ENCODE results near the gene ZBTB42.
"Not testable (repeated sequence)": the region's sequence is repeated elsewhere in the genome, so short reads cannot be mapped to it uniquely, and the experiment has no call there.

The ZBTB42 gene

GRCh38 chr14:104836171-104836935 is 35.5 kb downstream of the ZBTB42 start:
- not testable (repeated sequence) for DNase-seq (ENCODE audit: low read depth in 2 of 2)

DNA sequence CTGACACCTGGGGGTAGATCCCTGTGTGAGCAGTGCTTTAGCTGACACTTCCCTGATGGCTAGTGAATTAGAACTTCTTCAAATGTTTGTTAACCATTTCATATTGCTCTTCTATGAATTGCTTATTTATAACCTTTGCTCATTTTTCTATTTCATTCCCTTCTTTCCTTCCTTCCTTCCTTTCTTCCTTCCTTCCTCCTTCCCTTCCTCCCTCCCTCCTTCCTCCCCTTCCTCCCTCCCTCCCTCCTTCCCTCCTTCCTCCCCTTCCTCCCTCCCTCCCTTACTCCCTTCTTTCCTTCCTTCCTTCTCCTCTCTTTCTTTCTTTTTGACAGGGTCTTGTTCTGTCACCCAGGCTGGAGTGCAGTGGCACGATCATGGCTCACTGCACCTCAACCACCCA is 40.8 kb downstream of the ZBTB42 start:
- no peak for DNase-seq (ENCODE audit: low read depth in 2 of 2)

GRCh38 chr14:104843006-104843405 is 42.1 kb downstream of the ZBTB42 start:
- no peak for DNase-seq (ENCODE audit: low read depth in 2 of 2)

- no peak for DNase-seq (ENCODE audit: low read depth in 2 of 2)
Measured at GRCh38 chr14:104843442-104844305, 42.8 kb downstream of the ZBTB42 start.

DNA sequence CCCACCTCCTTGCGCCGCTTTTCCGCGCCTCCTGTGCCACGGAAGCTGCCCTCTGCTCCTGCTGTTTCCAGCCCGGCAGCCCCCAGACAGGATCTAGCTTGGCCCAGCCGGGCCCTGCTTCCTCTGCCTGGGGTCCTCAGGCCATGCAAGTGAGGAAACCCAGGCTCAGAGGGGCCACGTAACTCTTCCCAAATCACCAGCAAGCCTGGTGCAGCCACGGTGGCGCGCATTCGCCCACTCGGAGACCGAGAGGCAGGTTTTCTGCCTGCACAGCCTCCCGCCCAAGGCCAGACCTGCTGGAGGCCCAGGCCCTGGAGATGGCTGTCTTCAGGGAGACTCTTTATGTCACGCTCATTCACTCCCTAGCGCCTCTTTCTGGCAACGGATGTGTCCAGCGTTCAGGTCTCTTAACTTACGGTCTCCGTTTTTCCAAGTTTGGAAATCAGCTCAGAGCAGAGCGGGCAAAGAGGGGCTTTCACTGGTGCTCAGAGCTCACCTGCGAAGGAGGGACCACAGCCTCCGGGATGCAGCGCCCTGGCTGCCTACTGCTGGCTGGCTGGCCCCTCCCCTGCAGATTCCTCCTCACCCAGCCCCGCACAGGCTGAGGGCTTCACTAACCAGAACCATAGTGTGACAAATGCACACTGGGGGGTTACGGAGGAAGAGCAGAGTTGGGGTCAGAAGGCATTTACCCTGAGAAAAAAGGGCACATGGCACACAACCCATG is 43.6 kb downstream of the ZBTB42 start:
- no peak for DNase-seq (ENCODE audit: low read depth in 2 of 2)

- no peak for DNase-seq (ENCODE audit: low read depth in 2 of 2)
Measured at GRCh38 chr14:104845033-104845666, 44.2 kb downstream of the ZBTB42 start.

- no peak for DNase-seq (ENCODE audit: low read depth in 2 of 2)
Measured at GRCh38 chr14:104845834-104846441, 45.0 kb downstream of the ZBTB42 start.

DNA sequence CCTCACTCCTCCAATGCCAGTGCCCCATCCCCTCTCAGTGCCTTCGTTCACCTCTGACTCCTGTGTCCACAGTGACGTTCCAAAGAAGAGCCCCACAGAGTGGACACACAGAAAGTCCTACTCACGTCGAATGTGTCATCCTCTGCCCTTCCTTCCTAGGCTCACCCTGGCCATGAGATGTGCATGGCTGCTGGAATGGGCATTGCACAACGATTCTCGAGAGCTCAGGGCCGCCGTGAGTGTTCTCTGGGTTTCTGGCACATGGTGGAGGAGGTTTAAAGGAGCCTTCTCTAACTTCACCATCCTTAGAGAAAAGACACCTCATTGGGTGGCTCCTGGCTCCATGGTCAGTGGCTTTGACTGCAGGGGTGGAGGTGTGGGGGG is 51.4 kb downstream of the ZBTB42 start:
- DNase-seq (ENCODE audit: low read depth in 2 of 2): no peak

Data from stimulated activated CD4-positive, alpha-beta T cell treated with anti-CD3 and anti-CD28 coated beads, Interleukin-4, amount 100 ng/mL, for 48 hours (primary cell).